Measurements from ENCODE around the gene SEPTIN3. TPM values are rescaled to one million over a fixed set of nuclear protein-coding genes. Genes with fewer than 3 reads are reported as not detected.
A peak's percentile ranks its signal among the peaks of the same experiment; 100 is the strongest.

The SEPTIN3 gene
- total and polyA plus RNA-seq, 2 of the 8 experiments (the other 6 are each of a cell fraction or from before 2014, with no cell fraction given), result 38.9 to 52.9 TPM

GRCh38 chr22:41925783-41926460, 43.3 kb upstream of the SEPTIN3 start:
- Histone ChIP-seq H3K27me3 (replicated peaks in 1 of 4; ENCODE audit: control insufficient read depth in 3 of 4, extremely low read depth in 1 of 4, insufficient read depth in 3 of 4, low read length in 3 of 4) (peaks cover 13 to 63% (median 46%) of the 10 kb centered on the region in 4 experiments), H2AFZ (ENCODE audit: low read length) (no peak overlapping the region), H3K36me3 (ENCODE audit: control insufficient read depth in 2 of 4, insufficient read depth in 4 of 4, low read length in 3 of 4) (no peaks in the 10 kb centered on the region), H2BK120ac (replicated peaks; ENCODE audit: low read depth, low read length) (no peak overlapping the region), H4K5ac (ENCODE audit: insufficient read length, low read depth, low read length) (no peak overlapping the region), H2BK15ac (ENCODE audit: low read length) (no peak overlapping the region), H3K27ac (ENCODE audit: low read depth, low read length) (no peak overlapping the region), H2BK20ac (ENCODE audit: low read length) (no peak overlapping the region), H3K23me2 (ENCODE audit: low read depth, low read length) (peaks cover 4% of the 10 kb centered on the region; the same call in 1 of the 2 replicates), H4K8ac (ENCODE audit: extremely low read depth, insufficient read depth, low read length) (peak overlapping the region; percentile 11; the same call in 1 of the 2 replicates), H3K4me3 (ENCODE audit: extremely low read depth in 1 of 4, insufficient read depth in 2 of 4, low read depth in 3 of 4, low read length in 4 of 4) (peak overlapping the region; percentile 23 to 71 (median 31); a peak in 6 of 8 replicates), H4K20me1 (replicated peaks in 1 of 2; ENCODE audit: control insufficient read depth in 1 of 2, insufficient read depth in 2 of 2, low read length in 2 of 2) (peaks cover 0 to 5% of the 10 kb centered on the region in 2 experiments), H2BK12ac (ENCODE audit: low read depth, low read length) (no peak overlapping the region), H3K4me2 (ENCODE audit: insufficient read depth in 1 of 2, low read depth in 2 of 2, low read length in 2 of 2) (peak overlapping the region; percentile 27 to 82), H4K91ac (replicated peaks; ENCODE audit: insufficient read length, low read length) (no peak overlapping the region), H2BK5ac (ENCODE audit: low read depth, low read length) (no peak overlapping the region), H3K79me1 (ENCODE audit: low read depth, low read length) (no peaks in the 10 kb centered on the region), H3K4me1 (replicated peaks in 1 of 4; ENCODE audit: control insufficient read depth in 3 of 4, insufficient read depth in 4 of 4, low read length in 3 of 4) (peaks cover 0 to 24% (median 15%) of the 10 kb centered on the region in 4 experiments; a peak in 6 of 7 replicates), H3K4ac (replicated peaks; ENCODE audit: insufficient read length, low read depth, low read length) (peak overlapping the region; percentile 78), H3K23ac (ENCODE audit: insufficient read length) (no peak overlapping the region), H3K56ac (replicated peaks; ENCODE audit: insufficient read length, low read depth, low read length) (no peak overlapping the region), H3K9ac (replicated peaks in 1 of 4; ENCODE audit: extremely low read depth in 1 of 4, low read depth in 3 of 4, low read length in 3 of 4) (no peak overlapping the region; a peak in 1 of 7 replicates), H3K18ac (ENCODE audit: extremely low read depth, low read length) (peak overlapping the region; percentile 25; the same call in 1 of the 2 replicates), H3K79me2 (ENCODE audit: control insufficient read depth in 1 of 2, insufficient read depth in 2 of 2, low read length in 2 of 2) (no peaks in the 10 kb centered on the region), H3K9me3 (ENCODE audit: insufficient read depth in 2 of 2, low read depth in 1 of 2, low read length in 1 of 2) (no peaks in the 10 kb centered on the region), H3K14ac (ENCODE audit: insufficient read length) (no peak overlapping the region), H2AK5ac (ENCODE audit: low read depth, low read length) (no peak overlapping the region)
- CTCF ChIA-PET (ENCODE audit: partially characterized antibody), result interaction anchor here (0.6 to 5.9 kb wide), 23 partner anchors 8 to 259 kb away, joined by 3 to 77 read pairs (median 5); partner anchors contain the start of genes CENPM, MEI1 and SMIM45
- DNase-seq (ENCODE audit: low read depth in 1 of 2, low spot score in 2 of 2) (peak in 1 of 2 experiments; percentile 95), FAIRE-seq (no peak)
- WGBS, 2 experiments (ENCODE audit: extremely low coverage in 1 of 2, insufficient coverage in 1 of 2, insufficient read length in 1 of 2, insufficient replicate concordance in 2 of 2, low coverage in 1 of 2, low lambda C conversion rate in 2 of 2, missing lambda C conversion rate in 1 of 2), result 27% methylated on average over 3 of the region's 48 CpGs; no CpG with 5 or more reads in 1 of the 2 experiments
- POLR2A ChIA-PET (ENCODE audit: partially characterized antibody), result interaction anchor here (1.1 to 3.2 kb wide), 12 partner anchors 8 to 519 kb away, joined by 3 to 17 read pairs (median 5); partner anchors contain the start of genes CCDC134, CENPM and SMIM45
- peak; percentile 19 for TF ChIP-seq NANOG (IDR thresholded peaks at IDR 0.05; ENCODE audit: insufficient read depth, low read depth, low read length, poor library complexity, severe bottlenecking)
- peak; percentile 66 for TF ChIP-seq CREB1 (IDR thresholded peaks at IDR 0.05)
- TF ChIP-seq CTBP2 (IDR thresholded peaks at IDR 0.05; ENCODE audit: borderline replicate concordance, insufficient read depth, insufficient read length, low read length), result peak; percentile 15
- peak; percentile 38 to 64 for TF ChIP-seq RAD21 (IDR thresholded peaks at IDR 0.05 in 1 of 2, conservative IDR thresholded peaks at IDR 0.05 in 1 of 2; ENCODE audit: low read depth in 2 of 2, low read length in 2 of 2)
- TF ChIP-seq CTCF (IDR thresholded peaks at IDR 0.05; ENCODE audit: control extremely low read depth in 1 of 3, insufficient read depth in 1 of 3, low read depth in 1 of 3, low read length in 3 of 3), result peak; percentile 90 to 93 (median 91)
- no peak for TF ChIP-seq PHF8 (conservative IDR thresholded peaks at IDR 0.05; ENCODE audit: low read depth, low read length)
- TF ChIP-seq SP4 (IDR thresholded peaks at IDR 0.05; ENCODE audit: low read length), result no peak
- peak; percentile 54 for TF ChIP-seq EZH2 (IDR thresholded peaks at IDR 0.05; ENCODE audit: low read depth, low read length, severe bottlenecking)
